HG03135 (cell line): ENCODE measurements around the gene DGKQ.
"Not testable (repeated sequence)": the region's sequence is repeated elsewhere in the genome, so short reads cannot be mapped to it uniquely, and the experiment has no call there.

Experiments used
- ATAC-seq: cut with Tn5 transposase; IDR thresholded peaks from one replicate; pipeline ENCODE4 v1.9.1; 2021; ENCODE audit warnings: mild to moderate bottlenecking, moderate library complexity; ENCODE audit not compliant: unreplicated experiment

DGKQ gene

GRCh38 chr4:952881-953573 is 20.3 kb downstream of the DGKQ start:
- ATAC-seq: no peak

- ATAC-seq: no peak
Observed at GRCh38 chr4:951594-952468, 21.5 kb downstream of the DGKQ start.

GRCh38 chr4:951186-951585 is 22.2 kb downstream of the DGKQ start:
- ATAC-seq: no peak

- no peak for ATAC-seq
Observed at GRCh38 chr4:950136-951020, 23.0 kb downstream of the DGKQ start.

- no peak for ATAC-seq
Observed at GRCh38 chr4:949656-950055, 23.7 kb downstream of the DGKQ start.

GRCh38 chr4:948936-949300 is 24.5 kb downstream of the DGKQ start:
- no peak for ATAC-seq

GRCh38 chr4:948101-948935 is 25.1 kb downstream of the DGKQ start:
- no peak for ATAC-seq

- ATAC-seq: no peak
Observed at GRCh38 chr4:947491-947971, 25.8 kb downstream of the DGKQ start.

GRCh38 chr4:946517-947471 is 26.6 kb downstream of the DGKQ start:
- ATAC-seq: no peak

- ATAC-seq: no peak
Observed at GRCh38 chr4:946103-946450, 27.3 kb downstream of the DGKQ start.

- no peak for ATAC-seq
Observed at GRCh38 chr4:945274-946102, 27.9 kb downstream of the DGKQ start.

- ATAC-seq: not testable (repeated sequence)
Observed at GRCh38 chr4:939508-939907, 33.9 kb downstream of the DGKQ start.

- ATAC-seq: peak; percentile 9
Observed at GRCh38 chr4:932713-933070, 40.7 kb downstream of the DGKQ start.

- ATAC-seq: peak; percentile 84
Observed at GRCh38 chr4:931960-932712, 41.2 kb downstream of the DGKQ start, which contains the start of the genes GAK and TMEM175. TSS of gene GAK (minus strand) at chr4:932316. CDS start at chr4:932187, 129 bp downstream. TSS of gene TMEM175 (plus strand) at chr4:932460. CDS start at chr4:947740, 15,280 bp downstream.

- ATAC-seq: peak; percentile 1
Observed at GRCh38 chr4:931194-931959, 42.0 kb downstream of the DGKQ start.

GRCh38 chr4:930827-931193 is 42.6 kb downstream of the DGKQ start:
- no peak for ATAC-seq

GRCh38 chr4:930028-930551 is 43.3 kb downstream of the DGKQ start:
- no peak for ATAC-seq
